ENCODE measurements around the gene RAB15.
A peak's percentile ranks its signal among the peaks of the same experiment; 100 is the strongest.
"Not testable (repeated sequence)": the region's sequence is repeated elsewhere in the genome, so short reads cannot be mapped to it uniquely, and the experiment has no call there.

RAB15 gene

DNA sequence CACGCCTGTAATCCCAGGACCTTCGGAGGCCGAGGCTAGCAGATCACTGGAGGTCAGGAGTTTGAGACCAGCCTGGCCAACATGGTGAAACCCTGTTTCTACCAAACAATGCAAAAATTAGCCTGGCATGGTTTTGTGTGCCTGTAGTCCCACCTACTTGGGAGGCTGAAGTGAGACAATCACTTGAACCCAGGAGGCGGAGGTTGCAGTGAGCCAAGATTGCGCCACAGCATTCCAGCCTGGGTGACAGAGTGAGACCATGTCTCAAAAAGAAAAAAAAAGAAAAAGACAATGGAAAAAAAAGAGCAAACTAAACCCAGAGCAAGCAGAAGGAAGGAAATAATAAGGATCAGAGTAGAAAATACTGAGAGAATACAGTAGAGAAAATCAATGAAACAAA, 52.5 kb downstream of the RAB15 start:
- TF ChIP-seq, protein P1, sequence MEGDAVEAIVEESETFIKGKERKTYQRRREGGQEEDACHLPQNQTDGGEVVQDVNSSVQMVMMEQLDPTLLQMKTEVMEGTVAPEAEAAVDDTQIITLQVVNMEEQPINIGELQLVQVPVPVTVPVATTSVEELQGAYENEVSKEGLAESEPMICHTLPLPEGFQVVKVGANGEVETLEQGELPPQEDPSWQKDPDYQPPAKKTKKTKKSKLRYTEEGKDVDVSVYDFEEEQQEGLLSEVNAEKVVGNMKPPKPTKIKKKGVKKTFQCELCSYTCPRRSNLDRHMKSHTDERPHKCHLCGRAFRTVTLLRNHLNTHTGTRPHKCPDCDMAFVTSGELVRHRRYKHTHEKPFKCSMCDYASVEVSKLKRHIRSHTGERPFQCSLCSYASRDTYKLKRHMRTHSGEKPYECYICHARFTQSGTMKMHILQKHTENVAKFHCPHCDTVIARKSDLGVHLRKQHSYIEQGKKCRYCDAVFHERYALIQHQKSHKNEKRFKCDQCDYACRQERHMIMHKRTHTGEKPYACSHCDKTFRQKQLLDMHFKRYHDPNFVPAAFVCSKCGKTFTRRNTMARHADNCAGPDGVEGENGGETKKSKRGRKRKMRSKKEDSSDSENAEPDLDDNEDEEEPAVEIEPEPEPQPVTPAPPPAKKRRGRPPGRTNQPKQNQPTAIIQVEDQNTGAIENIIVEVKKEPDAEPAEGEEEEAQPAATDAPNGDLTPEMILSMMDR (IDR thresholded peaks at IDR 0.05; ENCODE audit: control insufficient read depth, insufficient read depth, low read depth, low read length, missing control alignments): no peak
- no peak overlapping the region for H3K4me3 ChIP-seq (ENCODE audit: control insufficient read depth, low read depth, low read length)
- DNase-seq (ENCODE audit: low read depth): no peak

DNA sequence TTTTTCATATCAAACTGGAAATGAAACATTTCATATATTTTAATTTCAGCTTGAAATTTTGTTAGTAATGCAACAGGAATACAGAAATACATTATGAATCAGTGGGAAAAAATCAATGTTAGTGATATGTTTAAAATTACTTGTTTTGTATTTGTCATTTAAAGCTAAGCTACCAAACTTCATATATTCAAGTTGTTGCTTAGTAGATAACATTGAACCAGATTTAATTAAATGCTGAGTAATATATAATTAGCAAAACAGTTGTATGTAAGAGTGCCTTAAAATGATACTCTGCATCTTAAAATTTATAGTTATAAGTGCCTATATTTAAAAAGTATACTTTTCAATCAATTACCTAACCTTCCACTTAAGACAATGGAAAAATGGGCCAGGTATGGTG, 52.9 kb downstream of the RAB15 start:
- TF ChIP-seq, protein P1 (IDR thresholded peaks at IDR 0.05; ENCODE audit: control insufficient read depth, insufficient read depth, low read depth, low read length, missing control alignments): no peak
- DNase-seq (ENCODE audit: low read depth): no peak
- no peak overlapping the region for H3K4me3 ChIP-seq (ENCODE audit: control insufficient read depth, low read depth, low read length)

DNA sequence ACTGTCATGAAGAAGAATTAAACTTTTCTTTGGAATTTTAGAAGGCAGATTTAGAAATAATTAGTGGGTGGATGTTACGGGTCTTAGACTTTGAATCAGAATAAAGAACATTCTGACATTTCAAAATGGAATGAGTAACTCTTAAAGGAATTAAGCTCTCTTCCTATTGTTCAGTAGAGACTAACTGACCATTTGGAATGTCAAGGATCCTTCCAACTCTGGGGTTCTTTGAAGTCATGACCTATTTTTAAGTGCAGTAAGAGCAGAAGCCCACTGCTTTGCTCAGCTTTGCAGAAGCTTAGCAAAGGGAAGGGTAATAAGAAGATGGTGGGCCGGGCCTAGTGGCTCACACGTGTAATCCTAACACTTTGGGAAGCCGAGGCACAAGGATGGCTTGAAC, 53.9 kb downstream of the RAB15 start:
- H3K4me3 ChIP-seq (ENCODE audit: control insufficient read depth, low read depth, low read length): no peak overlapping the region
- TF ChIP-seq, protein P1 (IDR thresholded peaks at IDR 0.05; ENCODE audit: control insufficient read depth, insufficient read depth, low read depth, low read length, missing control alignments): no peak
- DNase-seq (ENCODE audit: low read depth): no peak

DNA sequence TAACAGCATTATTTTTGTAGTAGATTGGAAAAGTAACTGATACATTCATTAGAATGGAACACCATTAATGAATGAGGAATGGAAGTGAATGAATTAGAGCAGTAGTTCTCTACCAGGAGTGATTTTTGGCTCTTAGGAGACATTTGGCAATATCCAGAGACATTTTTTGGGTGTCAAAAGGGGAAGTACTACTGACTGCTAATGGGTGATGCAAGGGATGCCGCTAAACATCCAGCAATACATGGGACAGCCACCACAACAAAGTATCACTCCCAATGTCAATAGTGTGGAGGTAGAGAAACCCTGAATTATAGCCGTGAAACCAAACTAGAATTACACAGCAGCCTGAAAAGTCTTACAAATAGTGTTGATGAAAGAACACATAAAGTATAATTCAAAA, 56.3 kb downstream of the RAB15 start:
- H3K4me3 ChIP-seq (ENCODE audit: control insufficient read depth, low read depth, low read length): no peak overlapping the region
- TF ChIP-seq, protein P1 (IDR thresholded peaks at IDR 0.05; ENCODE audit: control insufficient read depth, insufficient read depth, low read depth, low read length, missing control alignments): no peak
- no peak for DNase-seq (ENCODE audit: low read depth)

DNA sequence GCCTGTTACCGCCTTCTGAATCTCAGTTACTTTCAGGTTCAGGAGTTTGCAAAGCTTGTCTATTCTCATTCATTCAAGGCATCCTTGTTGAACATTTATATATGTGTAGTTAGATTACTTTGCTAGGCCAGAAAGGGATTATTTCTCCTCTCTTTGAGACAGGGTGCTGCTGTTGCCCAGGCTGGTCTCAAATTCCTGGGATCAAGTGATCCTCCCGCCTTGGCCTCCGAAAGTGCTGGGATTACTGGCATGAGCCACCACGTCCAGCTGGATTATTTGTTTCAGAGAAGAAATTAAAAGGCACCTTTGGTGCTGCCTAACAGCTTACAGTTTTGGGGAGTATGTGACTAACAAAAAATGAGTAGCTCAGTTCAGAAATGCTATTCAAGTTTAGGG, 57.1 kb downstream of the RAB15 start:
- DNase-seq (ENCODE audit: low read depth): no peak
- TF ChIP-seq, protein P1 (IDR thresholded peaks at IDR 0.05; ENCODE audit: control insufficient read depth, insufficient read depth, low read depth, low read length, missing control alignments): no peak
- H3K4me3 ChIP-seq (ENCODE audit: control insufficient read depth, low read depth, low read length): peak overlapping the region; percentile 76

DNA sequence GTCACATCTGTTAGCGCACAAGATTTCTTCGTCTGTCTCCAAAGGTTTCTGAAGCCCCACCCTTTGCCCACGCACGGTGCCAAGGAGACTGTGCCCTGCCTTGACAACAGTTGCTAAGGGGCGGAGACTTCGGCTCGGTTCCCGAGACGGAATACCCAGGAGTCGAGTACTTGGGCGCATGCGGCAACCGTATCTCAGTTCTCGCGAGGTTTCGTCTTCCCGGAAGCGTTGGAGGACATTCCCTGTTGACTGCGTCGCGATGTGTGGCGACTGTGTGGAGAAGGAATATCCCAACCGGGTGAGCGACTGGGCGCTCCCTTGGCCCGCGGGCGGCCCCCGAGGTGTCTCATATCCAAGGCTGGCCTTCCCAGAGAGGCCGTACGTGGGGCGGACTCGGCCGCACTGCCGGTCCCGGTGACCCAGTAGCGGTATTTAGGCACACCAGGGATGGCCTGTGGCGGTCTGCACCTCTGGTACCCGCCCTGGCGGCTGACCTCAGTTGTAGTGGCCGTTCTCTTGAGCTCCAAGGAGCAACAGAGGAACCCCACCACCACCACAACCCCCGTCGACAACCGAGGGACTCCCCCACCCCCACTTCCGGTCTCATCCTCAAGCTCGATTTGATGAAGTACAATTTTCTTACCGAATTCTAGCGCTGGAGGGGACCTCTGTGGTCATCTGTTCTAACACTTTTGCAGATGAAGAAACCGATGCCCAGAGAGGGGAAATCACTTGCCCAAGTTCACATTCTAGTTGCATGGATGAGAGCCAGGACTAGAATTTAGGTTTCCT, 57.7 kb downstream of the RAB15 start, which contains the start of gene CHURC1:
Gene CHURC1, plus strand, starts transcription at position 219 of the 792 bp plus-strand sequence. Its CDS starts 41 bp downstream, at position 260.
- peak; percentile 91 for DNase-seq (ENCODE audit: low read depth)
- TF ChIP-seq, protein P1 (IDR thresholded peaks at IDR 0.05; ENCODE audit: control insufficient read depth, insufficient read depth, low read depth, low read length, missing control alignments): no peak
- peak within 1 kb of the TSS; percentile 76 for H3K4me3 ChIP-seq (ENCODE audit: control insufficient read depth, low read depth, low read length)

DNA sequence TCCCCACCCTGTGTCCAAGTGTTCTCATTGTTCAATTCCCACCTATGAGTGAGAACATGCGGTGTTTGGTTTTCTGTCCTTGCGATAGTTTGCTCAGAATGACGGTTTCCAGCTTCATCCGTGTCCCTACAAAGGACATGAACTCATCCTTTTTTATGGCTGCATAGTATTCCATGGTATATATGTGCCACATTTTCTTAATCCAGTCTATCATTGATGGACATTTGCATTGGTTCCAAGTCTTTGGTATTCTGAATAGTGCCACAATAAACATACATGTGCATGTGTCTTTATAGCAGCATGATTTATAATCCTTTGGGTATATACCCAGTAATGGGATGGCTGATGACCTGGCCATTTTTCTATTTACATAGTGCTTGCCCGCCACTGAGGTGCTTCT, 58.7 kb downstream of the RAB15 start:
- not testable (repeated sequence) for H3K4me3 ChIP-seq (ENCODE audit: control insufficient read depth, low read depth, low read length)

More for the DNA sequence above, 58.7 kb downstream of the RAB15 start:
- not testable (repeated sequence) for DNase-seq (ENCODE audit: low read depth)

Measured in AG09309 (cell line).